ENCODE measurements around the gene MAP3K13.
"Not testable (repeated sequence)": the region's sequence is repeated elsewhere in the genome, so short reads cannot be mapped to it uniquely, and the experiment has no call there.

GRCh38 chr3:185386515-185386914 lies 23.6 kb downstream of the MAP3K13 start:
- TF ChIP-seq, protein P1, sequence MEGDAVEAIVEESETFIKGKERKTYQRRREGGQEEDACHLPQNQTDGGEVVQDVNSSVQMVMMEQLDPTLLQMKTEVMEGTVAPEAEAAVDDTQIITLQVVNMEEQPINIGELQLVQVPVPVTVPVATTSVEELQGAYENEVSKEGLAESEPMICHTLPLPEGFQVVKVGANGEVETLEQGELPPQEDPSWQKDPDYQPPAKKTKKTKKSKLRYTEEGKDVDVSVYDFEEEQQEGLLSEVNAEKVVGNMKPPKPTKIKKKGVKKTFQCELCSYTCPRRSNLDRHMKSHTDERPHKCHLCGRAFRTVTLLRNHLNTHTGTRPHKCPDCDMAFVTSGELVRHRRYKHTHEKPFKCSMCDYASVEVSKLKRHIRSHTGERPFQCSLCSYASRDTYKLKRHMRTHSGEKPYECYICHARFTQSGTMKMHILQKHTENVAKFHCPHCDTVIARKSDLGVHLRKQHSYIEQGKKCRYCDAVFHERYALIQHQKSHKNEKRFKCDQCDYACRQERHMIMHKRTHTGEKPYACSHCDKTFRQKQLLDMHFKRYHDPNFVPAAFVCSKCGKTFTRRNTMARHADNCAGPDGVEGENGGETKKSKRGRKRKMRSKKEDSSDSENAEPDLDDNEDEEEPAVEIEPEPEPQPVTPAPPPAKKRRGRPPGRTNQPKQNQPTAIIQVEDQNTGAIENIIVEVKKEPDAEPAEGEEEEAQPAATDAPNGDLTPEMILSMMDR (IDR thresholded peaks at IDR 0.05) = not testable (repeated sequence)
- not testable (repeated sequence) for TF ChIP-seq POLR2A (IDR thresholded peaks at IDR 0.05)

All from testis (tissue), 2 donors.